ENCODE data around the gene AMOTL2.

Gene AMOTL2

DNA sequence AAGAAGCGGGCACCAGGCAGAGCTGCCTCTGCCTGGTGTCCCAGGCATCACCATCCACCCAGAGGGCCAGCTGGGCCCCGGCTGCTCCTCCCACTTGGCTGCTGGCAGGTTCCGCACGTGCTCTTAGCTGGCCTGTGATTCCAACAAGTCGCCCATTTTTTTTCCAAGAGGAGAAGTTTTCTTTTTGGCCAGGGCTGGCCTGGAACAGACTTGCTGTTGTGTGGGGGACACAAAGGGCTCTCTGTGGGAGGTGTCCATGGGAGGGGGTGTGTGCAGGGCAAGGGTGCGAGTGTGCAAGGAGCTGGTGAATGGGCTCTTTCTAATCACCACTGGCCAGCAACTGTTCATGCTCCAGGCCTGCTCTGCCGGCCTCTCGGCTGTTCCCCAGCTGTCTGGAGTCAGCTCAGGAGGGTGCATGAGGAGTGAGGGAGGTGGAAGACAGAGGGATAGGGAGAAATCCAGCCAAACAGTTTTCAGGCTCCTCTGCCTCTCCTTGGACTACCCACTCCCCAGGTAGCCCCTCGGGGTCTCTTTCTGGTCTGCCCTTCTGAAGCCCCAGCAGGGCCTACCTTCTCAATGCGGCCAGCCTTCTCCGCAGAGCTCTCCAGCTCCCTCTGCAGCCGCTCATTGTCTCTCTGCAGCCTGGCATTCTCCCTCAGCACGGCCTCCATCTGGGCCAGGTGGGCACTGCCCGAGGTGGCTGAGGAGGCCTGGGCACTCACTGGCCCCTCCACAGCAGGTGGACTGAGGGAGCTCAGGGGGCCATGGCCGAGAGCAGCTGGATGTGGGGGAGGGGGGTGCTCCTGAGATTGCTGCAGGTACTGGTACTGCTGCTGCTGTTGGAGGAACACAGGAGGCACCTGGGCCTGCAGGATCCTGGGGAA is 7.1 kb downstream of the AMOTL2 start:
- in situ Hi-C loops (cut with HindIII; ENCODE audit: low sequenced_read_pairs): no loop called here

DNA sequence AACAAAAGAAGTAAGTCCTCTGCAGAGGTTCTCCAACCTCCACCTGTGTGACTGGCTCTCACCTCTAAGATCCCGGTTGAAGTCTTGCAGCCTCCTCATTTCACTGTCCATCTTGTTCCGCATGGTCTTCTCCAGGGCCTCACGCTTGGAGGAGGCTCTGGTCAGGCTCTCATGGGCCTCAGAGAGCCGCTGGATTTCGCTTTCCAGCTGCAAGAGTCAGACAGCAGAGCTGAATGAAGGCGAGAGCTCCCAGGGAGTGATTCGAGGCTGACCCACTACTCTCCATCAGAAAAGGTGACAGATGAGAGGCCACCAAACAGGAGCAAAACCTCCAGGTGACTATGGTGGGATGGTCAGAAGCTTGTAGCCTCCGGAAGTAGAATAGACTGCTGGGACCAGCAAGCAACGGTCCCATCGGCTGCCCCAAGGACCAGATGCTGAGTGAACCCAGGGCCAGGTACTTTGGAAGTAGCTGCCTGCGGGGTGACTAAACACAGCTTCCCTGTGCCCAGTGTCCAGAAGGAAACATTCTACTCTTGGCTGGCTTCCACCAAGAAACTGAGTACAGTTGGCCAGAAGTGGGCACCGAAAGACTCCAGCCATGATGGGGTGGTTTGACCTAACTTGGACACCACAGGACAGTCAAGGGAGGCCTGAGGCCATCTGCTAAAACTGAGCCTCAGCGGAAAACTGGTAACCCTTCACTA is 7.9 kb downstream of the AMOTL2 start:
- in situ Hi-C loops (cut with HindIII; ENCODE audit: low sequenced_read_pairs): no loop called here

- in situ Hi-C loops (cut with HindIII; ENCODE audit: low sequenced_read_pairs): no loop called here
Measured at GRCh38 chr3:134365766-134366065, 8.5 kb downstream of the AMOTL2 start.

DNA sequence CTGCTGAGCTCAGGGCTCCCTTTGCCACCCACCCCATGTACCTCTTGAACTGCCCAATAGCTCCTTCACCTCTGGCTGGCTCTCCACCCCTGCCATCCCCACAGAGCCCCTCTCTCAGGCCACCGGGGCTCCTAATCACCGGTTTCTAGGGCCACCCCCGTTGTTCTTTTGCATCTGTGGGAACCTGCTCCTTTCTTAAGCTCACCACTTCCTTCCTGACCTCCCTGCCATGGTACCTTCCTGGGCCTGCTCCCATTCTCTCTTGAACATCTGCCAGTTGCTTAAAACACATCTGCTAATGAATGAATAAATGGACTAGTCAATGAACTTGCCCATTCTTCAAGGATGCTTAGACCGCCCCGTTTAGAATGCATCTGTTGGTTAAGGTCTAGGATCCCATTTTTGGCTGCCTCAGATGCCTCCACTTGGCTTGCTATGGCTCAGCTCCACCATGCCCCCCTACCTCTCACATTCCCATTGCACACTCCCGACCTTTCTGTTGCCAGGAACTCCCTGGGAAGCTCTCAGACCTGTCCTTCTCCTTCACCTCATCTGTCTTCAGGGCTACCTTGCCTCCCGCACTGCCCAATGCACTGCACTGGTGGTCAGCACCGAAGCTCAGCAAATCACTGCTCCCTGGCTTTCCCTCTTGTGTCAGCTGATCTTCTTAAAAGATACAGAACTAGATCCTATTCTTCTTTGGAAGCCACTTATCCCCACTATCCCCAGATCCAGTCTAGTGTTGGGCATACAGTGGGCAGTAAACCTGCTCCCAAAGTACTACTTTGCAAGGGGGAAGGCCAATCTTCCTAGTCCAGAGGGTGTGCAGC is 9.1 kb downstream of the AMOTL2 start:
- in situ Hi-C loops (cut with HindIII; ENCODE audit: low sequenced_read_pairs): no loop called here

DNA sequence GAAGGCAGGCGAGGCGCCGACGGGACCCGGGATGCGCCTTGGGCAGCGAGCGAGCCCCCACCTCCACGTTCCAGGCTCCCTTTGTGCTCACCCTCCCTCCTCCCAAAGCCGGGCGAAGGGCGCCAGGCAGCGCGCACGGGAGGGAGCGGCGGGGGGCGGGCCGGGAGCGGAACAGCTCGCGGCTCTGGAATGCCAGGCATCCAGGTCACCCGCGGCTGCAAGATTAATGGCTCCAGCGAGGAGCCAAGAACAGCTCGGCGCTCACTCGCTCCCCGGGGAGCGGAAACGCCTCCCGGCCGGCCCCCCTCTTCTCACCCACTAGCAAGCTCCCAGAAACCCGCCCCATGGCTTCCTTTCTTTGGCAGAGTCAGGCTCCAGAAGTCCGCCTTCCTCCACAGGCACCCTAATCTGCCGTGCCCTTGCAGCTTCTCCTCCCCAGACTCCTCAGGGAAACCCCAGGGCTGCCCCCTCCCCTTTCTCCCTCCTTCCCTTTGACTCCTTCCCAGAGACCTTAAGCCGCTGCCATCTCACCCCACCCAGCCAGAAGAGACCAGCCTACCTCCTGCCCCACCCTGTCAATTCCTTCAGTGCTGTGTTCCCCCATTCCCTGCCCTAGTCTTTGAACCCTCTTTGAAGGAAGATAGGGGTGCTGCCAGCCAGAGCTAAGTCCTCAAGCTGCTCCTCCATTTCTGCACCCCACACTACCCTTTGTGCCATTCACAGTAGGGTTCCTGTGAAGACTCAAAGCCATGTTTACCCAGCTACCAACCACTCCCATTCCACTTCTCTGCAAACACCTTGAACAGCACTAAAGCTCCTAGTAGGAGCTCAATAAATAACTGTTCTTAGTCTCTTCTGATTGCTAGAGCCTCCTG is 9.9 kb downstream of the AMOTL2 start:
- in situ Hi-C loops (cut with HindIII; ENCODE audit: low sequenced_read_pairs): no loop called here

DNA sequence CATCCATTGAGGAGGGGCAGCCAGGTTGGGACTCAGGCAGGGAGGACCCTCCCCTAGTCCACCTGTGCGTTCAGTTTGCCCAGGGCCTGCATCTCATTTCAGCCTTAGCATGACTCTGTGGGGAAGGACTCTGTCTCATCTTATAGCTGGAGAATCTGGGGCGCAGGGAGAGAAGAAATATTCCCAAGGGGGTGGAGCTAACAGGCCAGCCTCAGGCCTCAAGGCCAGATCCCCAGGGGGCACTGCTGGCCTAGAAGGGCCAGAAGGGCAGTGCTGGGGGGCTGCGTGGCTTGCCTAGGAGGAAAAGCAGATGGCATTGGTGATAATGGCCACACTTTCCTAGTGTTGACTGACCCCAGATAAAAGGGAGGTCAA is 10.9 kb downstream of the AMOTL2 start:
- in situ Hi-C loops (cut with HindIII; ENCODE audit: low sequenced_read_pairs): no loop called here

DNA sequence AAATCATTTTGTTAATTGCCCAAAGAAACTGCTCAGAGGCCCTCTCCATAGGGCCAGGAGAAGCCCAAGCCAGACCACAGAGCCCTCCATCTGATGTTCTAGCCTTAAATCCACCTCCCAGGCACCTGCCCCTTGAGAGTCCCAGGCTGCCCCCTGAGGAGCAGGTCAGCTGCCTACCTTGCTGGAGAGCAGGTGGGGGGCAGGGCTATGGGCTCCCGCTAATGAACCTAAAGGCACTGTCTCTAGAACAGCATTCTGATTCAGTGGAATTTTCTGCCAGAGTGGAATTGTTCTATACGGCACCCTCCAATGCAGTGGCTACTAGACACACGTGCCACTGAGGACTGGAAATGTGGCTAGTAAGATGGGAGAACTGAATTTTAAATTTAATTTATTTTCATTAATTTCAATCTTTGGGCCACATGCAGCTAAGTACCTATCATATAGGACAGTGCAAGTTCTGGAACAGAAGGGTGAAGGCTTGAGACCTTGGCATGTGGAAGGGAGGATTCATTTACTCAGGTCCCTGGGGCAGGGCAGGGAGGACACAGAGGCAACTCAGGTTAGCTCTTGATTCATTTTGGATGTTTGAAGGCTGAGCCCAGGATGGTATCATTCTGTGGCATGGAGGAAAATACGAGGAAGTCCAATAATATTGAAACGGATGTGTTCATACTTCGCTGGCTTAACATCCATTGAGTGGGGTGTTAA is 11.4 kb downstream of the AMOTL2 start:
- in situ Hi-C loops (cut with HindIII; ENCODE audit: low sequenced_read_pairs): no loop called here

DNA sequence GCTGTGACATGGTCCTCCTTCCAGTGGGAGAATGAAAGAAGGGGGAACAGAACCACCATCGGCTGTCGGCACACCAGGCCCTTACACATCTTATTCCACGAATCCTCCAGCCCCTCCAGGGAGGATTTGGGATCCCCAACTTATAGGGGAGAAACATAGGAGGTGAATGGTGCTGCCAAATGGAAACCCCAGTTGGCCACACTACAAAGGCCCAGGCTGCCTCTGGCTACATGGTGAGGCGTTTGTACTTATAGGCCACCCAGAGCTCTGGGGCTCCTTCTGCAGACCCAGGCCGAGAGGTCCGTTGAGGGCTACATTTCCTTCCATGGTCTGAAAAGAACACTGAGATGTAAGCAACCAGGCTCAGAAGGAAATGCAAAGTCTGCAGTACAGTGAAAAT is 12.0 kb downstream of the AMOTL2 start:
- in situ Hi-C loops (cut with HindIII; ENCODE audit: low sequenced_read_pairs): no loop called here

GRCh38 chr3:134361162-134361835 is 12.9 kb downstream of the AMOTL2 start:
- in situ Hi-C loops (cut with HindIII; ENCODE audit: low sequenced_read_pairs): no loop called here

DNA sequence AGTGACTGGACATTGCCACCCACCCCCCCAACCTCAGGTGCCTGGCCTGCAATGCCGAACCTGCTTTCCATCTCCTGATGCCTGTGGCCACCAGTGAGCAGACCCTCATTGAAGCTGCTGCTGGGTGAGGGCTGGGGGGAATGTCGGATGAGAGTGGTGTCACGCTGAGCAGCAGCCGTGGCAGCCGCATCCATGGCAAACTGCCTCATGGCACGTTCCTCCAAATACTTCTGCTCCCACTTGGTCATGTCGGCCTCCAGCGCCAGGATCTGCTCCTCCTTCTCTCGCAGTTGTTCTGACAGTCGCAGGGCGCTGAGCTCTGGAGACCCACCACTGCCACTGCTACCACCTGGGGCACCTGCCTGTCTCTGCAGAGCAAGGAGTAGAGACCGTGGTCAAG is 14.2 kb downstream of the AMOTL2 start:
- in situ Hi-C loops (cut with HindIII; ENCODE audit: low sequenced_read_pairs): no loop called here

- in situ Hi-C loops (cut with HindIII; ENCODE audit: low sequenced_read_pairs): no loop called here
Measured at GRCh38 chr3:134359121-134360010, 14.9 kb downstream of the AMOTL2 start.

GRCh38 chr3:134357914-134358811 is 16.1 kb downstream of the AMOTL2 start:
- in situ Hi-C loops (cut with HindIII; ENCODE audit: low sequenced_read_pairs): no loop called here

DNA sequence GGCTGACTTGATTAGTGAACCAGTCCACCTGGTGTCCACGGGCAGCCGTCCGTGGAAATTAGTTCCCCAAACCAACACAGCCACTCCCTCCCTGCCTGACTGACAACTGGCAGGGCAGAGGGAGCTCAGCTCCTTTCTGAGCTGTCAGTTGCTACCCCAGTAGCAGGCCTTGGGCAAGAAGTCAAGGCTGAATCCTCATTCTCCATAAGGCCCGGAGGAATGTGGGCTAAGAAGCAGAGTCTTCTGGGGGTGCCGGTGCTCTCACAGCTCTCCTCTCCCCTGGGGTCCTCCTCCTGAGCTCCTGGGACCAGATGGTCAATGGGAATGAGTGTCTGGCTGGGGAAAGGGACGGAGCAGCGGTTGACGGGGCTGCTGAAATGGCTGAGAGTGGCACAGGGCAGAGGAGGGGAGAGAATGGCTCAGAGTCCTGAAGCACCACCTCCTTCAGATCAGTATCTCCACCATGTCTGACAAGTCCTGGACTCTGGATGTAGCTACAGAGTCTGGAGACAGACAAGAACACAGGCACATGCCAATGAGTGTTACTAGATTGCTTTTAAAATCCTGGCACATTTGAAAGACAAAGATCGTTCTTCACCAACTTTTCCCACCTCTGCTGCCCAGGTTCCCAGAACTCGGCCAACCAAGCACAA is 16.9 kb downstream of the AMOTL2 start:
- in situ Hi-C loops (cut with HindIII; ENCODE audit: low sequenced_read_pairs): no loop called here

- in situ Hi-C loops (cut with HindIII; ENCODE audit: low sequenced_read_pairs): no loop called here
Measured at GRCh38 chr3:134356411-134357040, 17.7 kb downstream of the AMOTL2 start.

- in situ Hi-C loops (cut with HindIII; ENCODE audit: low sequenced_read_pairs): no loop called here
Measured at GRCh38 chr3:134355416-134355815, 18.8 kb downstream of the AMOTL2 start.

GRCh38 chr3:134354612-134355251 is 19.5 kb downstream of the AMOTL2 start:
- in situ Hi-C loops (cut with HindIII; ENCODE audit: low sequenced_read_pairs): loop anchor here (5.0 kb wide), 1 partner anchor 67 kb away; no protein-coding TSS in a partner anchor
